Activated CD8-positive, alpha-beta memory T cell treated with anti-CD3 and anti-CD28 coated beads, Interleukin-2, amount 50 U/mL, for 48 hours (primary cell): ENCODE results near the gene CUTC.
"Not testable (repeated sequence)": the region's sequence is repeated elsewhere in the genome, so short reads cannot be mapped to it uniquely, and the experiment has no call there.

Source experiments
- DNase-seq: peaks from one replicate; pipeline ENCODE4 v3.0.0-alpha.2; 2020

Gene CUTC

GRCh38 chr10:99743841-99744240 lies 11.8 kb downstream of the CUTC start:
- DNase-seq: no peak

GRCh38 chr10:99746166-99746565 lies 14.1 kb downstream of the CUTC start:
- not testable (repeated sequence) for DNase-seq

- no peak for DNase-seq
These were observed 16.9 kb downstream of the CUTC start for GRCh38 chr10:99748823-99749451.

- no peak for DNase-seq
These were observed 18.6 kb downstream of the CUTC start for GRCh38 chr10:99750641-99751040.

GRCh38 chr10:99754670-99755069 lies 22.6 kb downstream of the CUTC start:
- DNase-seq: no peak

GRCh38 chr10:99756159-99756558 lies 24.1 kb downstream of the CUTC start:
- DNase-seq: no peak

- DNase-seq: no peak
These were observed 26.3 kb downstream of the CUTC start for GRCh38 chr10:99758211-99758891.

- DNase-seq: no peak
These were observed 28.3 kb downstream of the CUTC start for GRCh38 chr10:99760321-99760720.

GRCh38 chr10:99761365-99761764 lies 29.3 kb downstream of the CUTC start:
- no peak for DNase-seq

- DNase-seq: no peak
These were observed 33.8 kb downstream of the CUTC start for GRCh38 chr10:99765672-99766301.

GRCh38 chr10:99766302-99766681 lies 34.3 kb downstream of the CUTC start:
- no peak for DNase-seq

- no peak for DNase-seq
These were observed 35.9 kb downstream of the CUTC start for GRCh38 chr10:99767901-99768300.

- no peak for DNase-seq
These were observed 36.5 kb downstream of the CUTC start for GRCh38 chr10:99768556-99768955.

- no peak for DNase-seq
These were observed 37.7 kb downstream of the CUTC start for GRCh38 chr10:99769706-99770105.

GRCh38 chr10:99770408-99771045 lies 38.5 kb downstream of the CUTC start:
- DNase-seq: no peak

GRCh38 chr10:99775850-99776249 lies 43.8 kb downstream of the CUTC start:
- no peak for DNase-seq

GRCh38 chr10:99777918-99778714 lies 46.1 kb downstream of the CUTC start:
- no peak for DNase-seq

GRCh38 chr10:99779335-99779734 lies 47.3 kb downstream of the CUTC start:
- DNase-seq: no peak

GRCh38 chr10:99781734-99782429 lies 49.8 kb downstream of the CUTC start:
- no peak for DNase-seq

- no peak for DNase-seq
These were observed 50.6 kb downstream of the CUTC start, which contains the start of gene ABCC2 for GRCh38 chr10:99782447-99783286. Gene ABCC2 (plus strand): TSS chr10:99782640. CDS start chr10:99782845, 205 bp downstream.

GRCh38 chr10:99784016-99784726 lies 52.1 kb downstream of the CUTC start:
- no peak for DNase-seq
